ENCODE data around the gene WNT7A.

WNT7A gene

GRCh38 chr3:13767030-13767429, 112.8 kb downstream of the WNT7A start:
- TF ChIP-seq CTCF (IDR thresholded peaks at IDR 0.05; ENCODE audit: extremely low read depth, missing control alignments), result no peak

More at GRCh38 chr3:13767030-13767429, 112.8 kb downstream of the WNT7A start:
- DNase-seq (ENCODE audit: low spot score), result no peak
